Panc1 (cell line): ENCODE results near the gene APBB2. TPM values are rescaled to one million over a fixed set of nuclear protein-coding genes. Genes with fewer than 3 reads are reported as not detected.

Source experiments
- ATAC-seq: fragments of 200-7000 bp; cut with Tn5 transposase; 2 replicates; pipeline ENCODE4 v1.9.1; 2020; ENCODE audit warnings: mild to moderate bottlenecking, moderate library complexity
- BruUV-seq: library from RNA; stranded (reverse); fragments of 400-500 nt; replicated peaks from 2 replicates; lab custom pipeline; 2021; lab: Mats Ljungman, UMichigan
- CTCF ChIA-PET: fragments of 300-600 bp; sonication (Branson Sonifier 250); formaldehyde crosslinking; loops from one replicate; lab custom pipeline; 2022; ENCODE audit warnings: antibody characterized with exemption; lab: Charles Lee
- POLR2A ChIA-PET: fragments of 300-600 bp; sonication (Branson Sonifier 250); formaldehyde crosslinking; loops from one replicate; lab custom pipeline; 2022; ENCODE audit warnings: antibody characterized with exemption; lab: Charles Lee
- DNase-seq: peaks from one replicate; pipeline ENCODE4 v3.0.0-alpha.2; 2010; ENCODE audit warnings: low read depth, low spot score
- H3K27ac ChIP-seq: 2 replicates; pipeline ENCODE4 v1.5.1; 2011; ENCODE audit warnings: mild to moderate bottlenecking, low read length, inconsistent platforms
- H3K27me3 ChIP-seq: fragments of 200-500 bp; sonication (Bioruptor generic); 2 replicates; pipeline ENCODE4 v1.6.0; 2014; ENCODE audit warnings: low read length, inconsistent platforms; ENCODE audit not compliant: control insufficient read depth, insufficient read depth
- H3K36me3 ChIP-seq: fragments of 200-500 bp; sonication (Bioruptor generic); 2 replicates; pipeline ENCODE4 v1.5.1; 2014; ENCODE audit warnings: inconsistent platforms, mild to moderate bottlenecking, low read length, moderate library complexity; ENCODE audit not compliant: control insufficient read depth, insufficient read depth
- H3K4me1 ChIP-seq: 2 replicates; pipeline ENCODE4 v1.5.1; 2011; ENCODE audit warnings: inconsistent platforms, mild to moderate bottlenecking, low read length, moderate library complexity; ENCODE audit not compliant: control insufficient read depth, insufficient read depth
- H3K4me3 ChIP-seq, 2 experiments: 2 replicates each; pipeline ENCODE4 v1.5.1; 2011 to 2012; ENCODE audit warnings: low read depth in 2 of 2, low read length in 2 of 2, mild to moderate bottlenecking in 2 of 2, inconsistent platforms in 1 of 2, moderate library complexity in 1 of 2
- H3K9me3 ChIP-seq: fragments of 200-500 bp; sonication (Bioruptor generic); 2 replicates; pipeline ENCODE4 v1.5.1; 2014; ENCODE audit warnings: low read depth, mild to moderate bottlenecking, inconsistent platforms, low read length, moderate library complexity; ENCODE audit not compliant: control insufficient read depth, insufficient read depth
- POLR2AphosphoS5 ChIP-seq: IDR thresholded peaks from 2 replicates; pipeline ENCODE4 v1.6.1; 2012; ENCODE audit warnings: mild to moderate bottlenecking, low read depth, low read length, moderate library complexity
- REST ChIP-seq, 2 experiments: IDR thresholded peaks; 2 replicates each; pipeline ENCODE4 v1.6.1; 2011 to 2012; ENCODE audit warnings: low read depth in 2 of 2, control low read depth in 1 of 2, low read length in 1 of 2, mild to moderate bottlenecking in 1 of 2, moderate library complexity in 1 of 2; ENCODE audit not compliant: insufficient read depth in 1 of 2
- SIN3A ChIP-seq: IDR thresholded peaks from 2 replicates; pipeline ENCODE4 v1.6.1; 2012; ENCODE audit warnings: low read depth, mild to moderate bottlenecking, low read length, moderate library complexity, borderline replicate concordance; ENCODE audit not compliant: insufficient read depth
- TCF7L2 ChIP-seq: IDR thresholded peaks from 2 replicates; pipeline ENCODE4 v1.6.1; 2011; ENCODE audit warnings: mild to moderate bottlenecking, low read depth, low read length, inconsistent platforms
- in situ Hi-C: cut with HindIII; loops from 2 replicates; pipeline ENCODE4 v1.10.0; 2016; ENCODE audit warnings: low sequenced_read_pairs, low pct_unique_long_range_greater_than_20kb
- intact Hi-C: fragments of 100-400 bp; cut with micrococcal nuclease; formaldehyde crosslinking; loops from one replicate; pipeline ENCODE4 v1.10.0; 2022; ENCODE audit not compliant: unreplicated experiment
- total RNA-seq: library from RNA; stranded (reverse); gene quantifications from one replicate; pipeline ENCODE4 v1.2.1, GENCODE V29; 2021; ENCODE audit not compliant: unreplicated experiment
- TF ChIP-seq, protein P1 (sequence below): fragments of 450-650 bp; IDR thresholded peaks from 2 replicates; pipeline ENCODE4 v1.5.1; 2017; ENCODE audit warnings: mild to moderate bottlenecking

The APBB2 gene
- total RNA-seq, 1 experiment from 2014 or later = 27.1 TPM

- H3K9me3 ChIP-seq = no peaks in the 10 kb centered on the region
- ChIA-PET CTCF (no interaction called here), POLR2A (no interaction called here)
- no TSS peak for BruUV-seq
- TF ChIP-seq SIN3A (no peak), TCF7L2 (no peak), POLR2AphosphoS5 (no peak), REST (IDR thresholded peaks at IDR 0.05; ENCODE audit: insufficient read depth in 1 of 2, low read depth in 2 of 2, low read length in 1 of 2) (no peak)
- TF ChIP-seq, protein P1, sequence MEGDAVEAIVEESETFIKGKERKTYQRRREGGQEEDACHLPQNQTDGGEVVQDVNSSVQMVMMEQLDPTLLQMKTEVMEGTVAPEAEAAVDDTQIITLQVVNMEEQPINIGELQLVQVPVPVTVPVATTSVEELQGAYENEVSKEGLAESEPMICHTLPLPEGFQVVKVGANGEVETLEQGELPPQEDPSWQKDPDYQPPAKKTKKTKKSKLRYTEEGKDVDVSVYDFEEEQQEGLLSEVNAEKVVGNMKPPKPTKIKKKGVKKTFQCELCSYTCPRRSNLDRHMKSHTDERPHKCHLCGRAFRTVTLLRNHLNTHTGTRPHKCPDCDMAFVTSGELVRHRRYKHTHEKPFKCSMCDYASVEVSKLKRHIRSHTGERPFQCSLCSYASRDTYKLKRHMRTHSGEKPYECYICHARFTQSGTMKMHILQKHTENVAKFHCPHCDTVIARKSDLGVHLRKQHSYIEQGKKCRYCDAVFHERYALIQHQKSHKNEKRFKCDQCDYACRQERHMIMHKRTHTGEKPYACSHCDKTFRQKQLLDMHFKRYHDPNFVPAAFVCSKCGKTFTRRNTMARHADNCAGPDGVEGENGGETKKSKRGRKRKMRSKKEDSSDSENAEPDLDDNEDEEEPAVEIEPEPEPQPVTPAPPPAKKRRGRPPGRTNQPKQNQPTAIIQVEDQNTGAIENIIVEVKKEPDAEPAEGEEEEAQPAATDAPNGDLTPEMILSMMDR = no peak
- H3K27me3 ChIP-seq = no peaks in the 10 kb centered on the region
- H3K4me3 ChIP-seq = no peak overlapping the region
- no peak for DNase-seq
- no peaks in the 10 kb centered on the region for H3K36me3 ChIP-seq
- in situ Hi-C loops (no loop called here), intact Hi-C loops (no loop called here)
- H3K27ac ChIP-seq = no peak overlapping the region
- no peak for ATAC-seq
- H3K4me1 ChIP-seq = no peaks in the 10 kb centered on the region
These were observed 170.9 kb downstream of the APBB2 start for GRCh38 chr4:41043465-41043864.

- no TSS peak for BruUV-seq
- Histone ChIP-seq H3K4me3 (no peak overlapping the region), H3K27me3 (no peaks in the 10 kb centered on the region), H3K4me1 (no peaks in the 10 kb centered on the region), H3K27ac (no peak overlapping the region), H3K36me3 (no peaks in the 10 kb centered on the region), H3K9me3 (no peaks in the 10 kb centered on the region)
- TF ChIP-seq POLR2AphosphoS5 (no peak), REST (IDR thresholded peaks at IDR 0.05; ENCODE audit: insufficient read depth in 1 of 2, low read depth in 2 of 2, low read length in 1 of 2) (no peak), TCF7L2 (no peak), SIN3A (no peak)
- TF ChIP-seq, protein P1 = no peak
- in situ Hi-C loops = no loop called here
- ATAC-seq (no peak), DNase-seq (no peak)
- intact Hi-C loops = no loop called here
- CTCF ChIA-PET = no interaction called here
- POLR2A ChIA-PET = no interaction called here
These were observed 172.8 kb downstream of the APBB2 start for GRCh38 chr4:41041551-41041950.
